AG09309 (cell line): ENCODE results near the gene REPS2.

Experiments used
- DNase-seq: peaks from one replicate; pipeline ENCODE4 v3.0.0-alpha.2; 2010; ENCODE audit warnings: low read depth
- H3K4me3 ChIP-seq: 2 replicates; pipeline ENCODE4 v1.5.1; 2011; ENCODE audit warnings: mild to moderate bottlenecking, low read depth, low read length, moderate library complexity; ENCODE audit not compliant: control insufficient read depth
- CTCF ChIP-seq: IDR thresholded peaks from 2 replicates; pipeline ENCODE4 v1.5.1; 2011; ENCODE audit warnings: mild to moderate bottlenecking, low read depth, low read length, inconsistent platforms; ENCODE audit not compliant: insufficient read depth, control insufficient read depth; ENCODE audit errors: missing control alignments

REPS2 gene

GRCh38 chrX:17035111-17035510 is 88.7 kb downstream of the REPS2 start:
- no peak for TF ChIP-seq CTCF
- no peak for DNase-seq
- no peak overlapping the region for H3K4me3 ChIP-seq

GRCh38 chrX:17036171-17036961 is 89.9 kb downstream of the REPS2 start:
- no peak for DNase-seq
- no peak for TF ChIP-seq CTCF
- no peak overlapping the region for H3K4me3 ChIP-seq

- no peak overlapping the region for H3K4me3 ChIP-seq
- no peak for DNase-seq
- no peak for TF ChIP-seq CTCF
Observed at GRCh38 chrX:17038277-17038676, 91.8 kb downstream of the REPS2 start.

- no peak for DNase-seq
- no peak for TF ChIP-seq CTCF
- H3K4me3 ChIP-seq: no peak overlapping the region
Observed at GRCh38 chrX:17038681-17039161, 92.3 kb downstream of the REPS2 start.

- peak; percentile 33 for DNase-seq
- H3K4me3 ChIP-seq: no peak overlapping the region
- no peak for TF ChIP-seq CTCF
Observed at GRCh38 chrX:17039826-17040225, 93.4 kb downstream of the REPS2 start.

GRCh38 chrX:17040711-17041110 is 94.3 kb downstream of the REPS2 start:
- no peak for DNase-seq
- H3K4me3 ChIP-seq: no peak overlapping the region
- no peak for TF ChIP-seq CTCF
